Activated naive CD8-positive, alpha-beta T cell treated with anti-CD3 and anti-CD28 coated beads, Interleukin-2, amount 50 U/mL, for 16 hours (primary cell): ENCODE measurements around the gene BPIFB6.

ENCODE experiments used
- DNase-seq: peaks from one replicate; pipeline ENCODE4 v3.0.0-alpha.2; 2020; ENCODE audit warnings: low read depth, low spot score

Gene BPIFB6

DNA sequence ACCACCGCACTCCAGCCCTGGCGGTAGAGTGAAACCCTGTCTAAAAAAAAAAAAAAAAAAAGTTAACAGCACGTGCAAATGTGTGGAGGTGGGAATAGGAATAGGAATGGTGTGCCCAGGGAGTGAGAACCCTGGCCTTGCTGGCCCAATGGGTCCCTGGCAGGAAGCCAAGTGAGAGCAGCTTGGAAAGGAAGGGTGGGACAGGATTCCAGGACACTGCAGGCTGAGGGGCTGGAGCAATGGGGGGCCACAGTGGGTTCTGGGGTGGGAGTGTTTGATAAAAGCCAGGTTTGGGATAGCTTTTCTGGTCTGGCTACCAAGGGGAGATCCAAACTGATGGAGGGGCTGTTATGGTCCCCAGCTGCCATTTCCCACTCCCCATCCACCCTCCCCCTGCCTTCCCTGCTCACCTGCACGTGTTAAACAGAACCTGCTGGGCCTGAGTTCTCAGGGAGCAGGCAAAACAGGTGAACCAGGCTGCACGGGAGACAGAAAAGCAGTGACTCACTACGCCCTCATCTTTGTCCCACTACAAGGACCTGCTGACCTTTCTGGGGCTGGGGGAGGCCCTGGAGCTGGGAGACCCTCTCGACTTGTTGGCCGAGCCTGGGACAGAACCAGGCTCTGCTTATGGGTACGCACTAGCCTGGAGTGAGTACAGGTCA, 30.5 kb upstream of the BPIFB6 start:
- DNase-seq, result no peak

DNA sequence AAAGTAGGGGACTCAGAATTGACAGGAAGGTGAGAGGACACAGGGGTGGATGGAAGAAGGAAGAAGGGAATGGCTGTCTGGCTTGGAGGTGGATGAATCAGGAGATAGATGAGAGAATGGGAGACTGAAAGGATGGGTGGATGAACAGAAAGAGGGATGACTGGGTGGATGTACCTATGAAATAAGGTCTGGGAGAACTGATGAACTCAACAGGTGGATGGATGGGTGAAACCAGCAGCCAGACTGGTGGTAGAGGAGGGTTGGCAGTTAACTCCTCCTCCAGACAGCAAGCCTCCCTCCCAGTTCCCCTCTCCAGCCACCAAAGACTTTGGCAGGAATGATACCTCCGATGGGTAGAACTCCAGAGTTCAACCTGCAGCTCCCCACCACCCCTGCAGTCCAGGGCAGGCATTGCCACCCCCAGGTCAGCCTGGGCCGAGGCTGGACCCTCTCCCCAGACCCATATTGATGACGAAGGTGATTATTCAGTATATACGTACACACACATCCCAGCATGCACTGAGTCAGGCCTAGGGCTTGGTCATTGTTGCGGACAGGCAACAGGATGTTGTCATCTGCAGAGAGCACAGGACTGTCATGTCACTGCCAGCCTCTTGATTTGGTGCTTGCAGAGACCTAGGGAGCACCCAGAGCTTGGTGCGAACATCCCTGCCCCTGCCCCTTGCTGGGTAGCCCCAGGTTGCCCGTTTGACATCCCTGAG, 29.2 kb upstream of the BPIFB6 start:
- DNase-seq, result no peak

DNA sequence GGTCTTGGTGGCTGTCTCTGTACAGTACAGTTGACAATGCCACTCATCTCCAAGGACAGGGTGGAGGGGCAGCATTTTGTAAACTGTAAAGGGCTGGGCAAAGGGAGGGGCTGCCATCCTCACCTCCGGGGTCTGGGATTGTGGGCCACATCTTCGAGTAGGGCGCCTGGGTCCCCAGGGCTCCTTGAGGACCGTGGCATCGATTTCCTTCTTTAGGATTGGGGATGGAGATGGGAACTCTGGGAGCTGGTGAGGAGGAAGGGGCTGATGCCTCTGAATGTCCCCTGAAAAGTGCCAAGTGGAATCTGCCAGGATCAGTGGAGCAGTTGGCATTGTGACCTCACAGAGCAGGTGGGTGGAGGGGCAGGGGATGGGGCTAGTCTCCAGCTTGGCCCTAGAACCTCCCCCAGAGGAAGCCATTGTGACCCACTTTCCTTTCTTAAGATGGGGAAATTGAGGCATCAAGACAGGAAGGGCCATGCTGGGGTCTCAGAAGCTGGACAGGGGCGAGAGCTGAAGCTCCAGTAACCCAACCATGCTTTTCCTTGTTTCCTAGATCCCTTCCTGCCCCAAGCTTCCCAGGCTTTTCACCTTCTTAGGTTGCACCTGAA, 27.2 kb upstream of the BPIFB6 start, which contains the start of gene SUN5:
TSS of gene SUN5 (minus strand) at position 293 of the 611 bp plus-strand sequence. CDS start at position 200, 93 bp downstream.
- no peak for DNase-seq

DNA sequence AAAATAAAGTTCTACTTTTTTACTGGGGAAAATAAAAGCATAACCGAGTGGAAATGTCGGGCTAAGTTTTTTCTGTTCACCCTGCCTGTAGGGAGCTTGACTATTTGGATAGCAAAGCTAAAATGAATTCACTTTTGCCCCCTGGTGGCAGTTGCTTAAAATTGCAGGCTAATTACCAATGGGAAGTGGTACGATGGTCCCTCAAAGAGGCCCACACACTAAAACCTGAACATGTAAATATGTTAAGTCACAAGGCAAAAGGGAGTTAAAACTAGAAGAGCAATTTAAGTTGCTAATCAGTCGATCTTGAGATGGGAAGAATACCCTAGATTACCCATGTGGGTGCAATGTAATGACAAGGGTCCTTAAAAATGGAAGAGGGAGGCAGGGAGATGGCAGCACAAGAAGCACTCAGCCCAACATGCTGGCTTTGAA, 26.3 kb upstream of the BPIFB6 start:
- DNase-seq, result no peak

DNA sequence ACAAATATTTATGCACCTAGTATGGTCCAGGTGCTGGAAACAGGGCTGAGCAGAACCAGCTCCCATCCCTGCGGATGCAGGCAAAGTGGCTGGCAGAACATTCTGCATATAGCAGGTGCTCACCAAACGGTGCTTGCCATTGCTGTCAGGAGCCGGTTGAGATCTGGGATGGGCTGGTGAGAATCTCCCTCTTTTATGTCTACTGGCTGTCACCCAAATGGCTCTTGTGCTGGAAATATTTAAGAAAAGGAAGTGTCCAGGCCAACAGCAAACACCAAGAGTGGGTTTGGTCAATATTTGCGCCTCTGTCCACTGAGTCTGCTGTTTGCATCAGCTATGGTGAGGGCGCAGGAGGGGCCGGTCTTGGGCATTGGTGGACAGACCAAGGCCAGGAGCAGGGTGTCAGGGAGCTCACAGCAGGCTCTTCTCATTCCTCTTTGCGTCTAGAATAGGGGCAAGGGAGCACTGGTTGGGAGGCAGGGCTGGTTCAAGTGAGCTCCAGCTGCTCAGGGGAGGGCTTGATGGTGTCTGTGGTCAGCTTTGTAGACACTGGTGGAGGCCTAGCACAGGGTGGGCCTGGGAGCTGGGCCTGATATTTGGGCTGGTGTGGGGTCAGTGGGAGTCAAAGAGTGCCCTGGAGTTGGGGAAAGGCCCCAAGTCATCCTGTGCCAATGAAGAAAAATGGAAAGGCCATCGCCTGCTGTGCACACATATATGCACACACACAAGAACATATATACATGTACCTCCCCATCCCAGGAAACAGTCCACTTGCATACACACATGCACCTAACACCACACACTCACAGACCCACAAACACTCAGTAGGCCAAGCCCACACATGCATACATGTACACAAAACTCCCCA, 25.3 kb upstream of the BPIFB6 start:
- DNase-seq, result no peak

DNA sequence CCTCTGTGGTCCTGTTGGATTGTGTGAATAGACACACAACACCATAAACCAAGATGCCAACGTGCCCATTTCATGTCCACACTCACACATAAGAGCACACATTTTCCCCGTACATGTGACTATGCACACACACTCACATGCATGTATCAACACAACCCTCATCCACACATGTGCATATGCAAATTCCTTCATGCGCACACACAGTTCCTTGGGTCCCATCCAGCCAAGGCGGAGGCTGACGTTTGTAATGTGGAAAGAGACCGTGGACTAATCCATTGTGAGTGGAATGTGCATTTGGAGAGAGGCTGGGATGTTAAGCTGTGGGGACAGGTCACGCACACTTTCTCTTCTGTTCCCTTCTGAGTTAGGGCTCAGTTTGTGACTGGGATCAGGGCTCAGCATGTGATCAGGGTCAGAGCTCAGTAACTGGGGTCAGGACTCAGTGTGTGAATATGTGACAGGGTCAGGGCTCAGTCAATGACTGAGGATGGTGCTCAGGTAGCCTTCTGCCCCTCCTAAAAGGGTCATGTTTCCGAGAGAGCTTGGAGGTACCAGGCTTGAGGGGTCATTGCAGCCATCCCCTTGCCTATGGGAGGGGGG, 24.6 kb upstream of the BPIFB6 start:
- no peak for DNase-seq

DNA sequence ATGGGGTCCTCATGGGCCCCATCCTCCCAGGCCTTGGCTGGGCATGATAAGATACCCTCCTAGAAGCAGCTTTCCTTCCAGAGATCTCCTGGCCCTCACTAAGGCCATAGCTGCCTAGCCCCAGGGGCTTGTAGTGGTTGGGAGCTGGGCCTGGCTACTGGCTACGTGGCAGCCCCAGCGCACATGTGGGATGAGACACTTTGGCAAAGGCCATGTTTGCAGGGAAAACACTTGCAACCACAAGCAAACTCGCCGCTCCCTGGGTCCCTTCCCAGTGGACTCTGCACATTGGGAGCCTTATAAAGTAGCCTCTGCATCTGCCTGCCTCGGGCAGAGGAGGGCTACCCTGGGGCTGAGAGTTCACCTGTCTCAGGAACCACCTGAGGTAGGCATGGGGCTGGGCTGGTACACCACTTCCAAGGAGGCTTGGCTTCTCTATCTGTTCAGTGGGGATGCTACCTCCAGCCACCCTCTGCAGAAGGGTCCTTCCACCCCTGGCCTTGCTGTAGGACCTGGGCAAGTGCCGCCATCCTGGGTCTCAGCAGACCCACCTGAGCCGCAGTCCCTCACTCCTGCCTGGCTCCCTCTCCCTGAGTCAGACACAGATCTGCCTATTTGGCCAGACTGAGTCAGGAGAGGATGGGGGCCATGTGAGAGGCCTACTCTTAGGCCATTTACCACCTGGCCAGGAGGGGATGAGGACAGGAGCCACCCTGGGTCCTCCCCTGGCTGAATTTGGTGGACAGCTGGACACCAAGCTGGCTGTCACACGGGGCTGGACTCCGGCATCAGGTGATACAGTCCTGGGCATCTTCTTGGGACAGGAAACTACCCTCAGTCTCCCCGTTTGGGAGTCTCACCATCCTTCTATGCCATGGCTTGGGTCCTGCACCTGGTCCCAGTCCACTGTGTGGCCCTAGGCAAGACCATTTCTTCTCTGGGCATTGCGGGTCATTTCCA, 23.8 kb upstream of the BPIFB6 start, which contains the start of gene BPIFB2:
TSS of gene BPIFB2 (plus strand) at position 329 of the 960 bp plus-strand sequence. CDS start 871 bp downstream, outside the sequence.
- no peak for DNase-seq

DNA sequence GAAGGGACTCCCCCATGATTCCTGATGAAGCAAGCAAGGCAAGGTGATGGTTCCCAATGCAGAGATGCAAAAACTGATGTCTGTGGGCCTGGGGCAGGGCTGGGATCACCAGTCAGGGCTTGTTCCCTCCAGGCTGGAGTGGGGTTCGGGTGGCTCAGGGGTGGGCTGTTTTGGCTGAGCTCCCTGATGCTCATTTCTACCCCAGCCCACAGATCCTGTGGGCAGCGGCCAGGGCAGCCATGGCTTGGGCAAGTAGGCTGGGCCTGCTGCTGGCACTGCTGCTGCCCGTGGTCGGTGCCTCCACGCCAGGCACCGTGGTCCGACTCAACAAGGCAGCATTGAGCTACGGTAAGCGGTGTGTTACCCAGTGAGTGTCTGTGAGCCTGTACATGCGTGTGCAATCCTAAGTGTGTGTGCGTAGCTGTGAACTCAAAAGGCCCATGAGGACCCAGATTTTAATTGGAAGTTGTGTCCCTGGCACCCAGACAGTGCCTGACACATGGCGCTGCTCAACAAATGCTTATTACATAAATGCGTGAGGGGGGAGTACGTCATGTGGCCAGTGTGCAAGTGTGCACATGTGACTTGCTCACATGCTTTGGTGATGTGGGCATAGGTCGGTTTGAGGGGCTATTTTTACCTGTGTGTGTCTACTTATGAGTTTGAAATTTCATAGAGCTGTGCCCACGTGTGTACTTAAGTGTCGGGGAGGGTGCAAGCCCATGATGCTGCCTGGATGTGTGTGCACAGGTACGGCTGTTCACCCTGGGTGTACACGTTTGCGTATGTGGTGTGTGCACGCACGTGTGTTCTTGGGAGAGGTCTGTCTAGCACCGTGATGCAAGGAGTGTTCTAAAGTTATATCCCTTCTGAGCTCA, 22.9 kb upstream of the BPIFB6 start:
- DNase-seq, result no peak

DNA sequence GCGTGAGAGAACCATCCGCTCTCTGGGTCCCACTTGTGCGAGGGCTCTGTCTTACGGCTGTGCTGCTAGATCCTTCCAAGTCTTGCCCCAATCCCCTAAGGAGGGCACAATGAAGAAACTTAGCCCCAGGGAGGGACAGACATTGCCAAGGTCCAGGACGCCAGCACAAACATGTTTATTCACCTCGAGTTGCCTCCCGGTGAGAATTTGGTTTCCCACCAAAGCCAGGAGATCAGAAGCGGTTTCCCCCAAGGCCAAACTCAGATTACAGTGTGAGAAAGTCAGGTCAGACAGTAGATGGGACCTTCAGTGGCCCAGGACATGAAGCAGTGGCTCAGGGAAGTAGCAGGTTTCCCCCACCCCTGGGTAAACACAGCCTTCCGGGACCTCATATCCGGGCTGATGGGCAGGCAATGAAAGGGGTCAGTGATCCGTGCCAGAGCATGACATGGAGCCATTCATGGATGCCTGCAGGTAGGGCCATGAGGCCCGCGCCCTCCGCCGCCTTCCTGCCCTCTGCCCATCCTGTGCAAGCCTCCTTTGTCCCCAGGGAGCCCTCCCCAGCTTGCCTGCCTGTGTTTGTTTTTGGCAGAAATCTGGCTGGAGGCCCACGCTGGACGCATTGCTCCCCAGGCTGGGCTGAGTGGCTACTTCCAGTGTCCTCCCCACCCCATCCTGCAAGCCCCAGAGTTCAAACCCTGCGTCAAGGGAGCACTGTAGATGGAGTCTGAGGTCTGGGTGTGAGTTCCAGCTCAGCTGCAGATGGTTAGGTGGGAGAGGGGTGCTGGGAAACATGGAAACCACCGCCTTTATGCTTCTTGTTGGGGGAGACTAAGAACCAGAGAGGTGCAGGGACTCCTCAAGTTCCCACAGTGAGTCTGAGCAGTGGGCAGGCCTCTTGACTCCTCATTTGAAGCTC, 22.0 kb upstream of the BPIFB6 start:
- no peak for DNase-seq

DNA sequence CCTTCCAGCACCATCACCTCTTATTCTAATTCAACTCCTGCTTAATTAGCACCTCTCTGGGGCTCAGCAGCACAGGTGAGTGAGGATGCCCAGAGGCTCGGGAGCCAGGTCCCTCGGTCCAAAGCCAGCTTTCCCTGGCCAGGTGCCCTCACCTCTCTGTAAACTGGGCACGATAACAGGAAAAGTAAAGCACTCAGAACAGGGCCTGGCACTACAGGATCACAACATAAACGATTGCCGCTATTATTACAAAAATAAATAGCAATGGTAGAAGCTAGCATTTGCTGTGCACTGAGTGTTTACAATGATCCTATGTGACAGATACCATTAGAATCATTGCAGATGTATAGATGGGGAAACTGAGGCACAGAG, 21.3 kb upstream of the BPIFB6 start:
- no peak for DNase-seq

DNA sequence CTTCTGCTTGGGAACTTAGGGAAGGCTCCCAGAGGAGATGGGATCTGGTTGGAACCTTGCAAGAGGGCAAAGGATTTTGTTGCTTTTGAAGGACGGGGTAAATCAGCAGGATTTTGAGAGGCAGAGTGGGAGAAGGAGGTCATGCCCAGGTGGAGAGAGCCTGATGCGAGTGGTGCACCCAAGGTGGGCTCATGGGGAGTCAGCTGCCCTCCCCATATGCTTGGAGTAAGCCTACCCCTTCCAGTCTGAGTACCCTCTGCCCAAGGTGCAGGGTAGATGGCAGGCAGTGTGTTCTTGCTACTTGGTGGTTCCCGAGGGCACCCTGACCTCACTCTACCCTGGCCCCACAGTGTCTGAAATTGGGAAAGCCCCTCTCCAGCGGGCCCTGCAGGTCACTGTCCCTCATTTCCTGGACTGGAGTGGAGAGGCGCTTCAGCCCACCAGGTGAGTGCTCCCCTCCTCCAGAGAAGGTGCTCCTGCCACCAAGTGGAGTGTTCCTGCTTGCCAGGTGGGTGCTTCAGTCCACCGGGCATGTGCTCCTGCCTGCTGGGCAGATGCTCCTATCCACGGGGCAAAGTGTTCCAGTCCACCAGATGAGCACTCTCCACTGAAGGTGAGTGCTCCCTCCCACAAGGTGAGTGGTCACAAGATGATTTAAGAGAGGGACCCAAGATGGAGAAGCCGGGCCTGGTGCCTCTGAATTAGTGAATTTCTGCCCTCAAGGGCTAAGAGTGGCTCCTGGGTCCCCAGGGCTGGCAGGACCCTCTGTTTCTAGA, 20.6 kb upstream of the BPIFB6 start:
- DNase-seq, result no peak

DNA sequence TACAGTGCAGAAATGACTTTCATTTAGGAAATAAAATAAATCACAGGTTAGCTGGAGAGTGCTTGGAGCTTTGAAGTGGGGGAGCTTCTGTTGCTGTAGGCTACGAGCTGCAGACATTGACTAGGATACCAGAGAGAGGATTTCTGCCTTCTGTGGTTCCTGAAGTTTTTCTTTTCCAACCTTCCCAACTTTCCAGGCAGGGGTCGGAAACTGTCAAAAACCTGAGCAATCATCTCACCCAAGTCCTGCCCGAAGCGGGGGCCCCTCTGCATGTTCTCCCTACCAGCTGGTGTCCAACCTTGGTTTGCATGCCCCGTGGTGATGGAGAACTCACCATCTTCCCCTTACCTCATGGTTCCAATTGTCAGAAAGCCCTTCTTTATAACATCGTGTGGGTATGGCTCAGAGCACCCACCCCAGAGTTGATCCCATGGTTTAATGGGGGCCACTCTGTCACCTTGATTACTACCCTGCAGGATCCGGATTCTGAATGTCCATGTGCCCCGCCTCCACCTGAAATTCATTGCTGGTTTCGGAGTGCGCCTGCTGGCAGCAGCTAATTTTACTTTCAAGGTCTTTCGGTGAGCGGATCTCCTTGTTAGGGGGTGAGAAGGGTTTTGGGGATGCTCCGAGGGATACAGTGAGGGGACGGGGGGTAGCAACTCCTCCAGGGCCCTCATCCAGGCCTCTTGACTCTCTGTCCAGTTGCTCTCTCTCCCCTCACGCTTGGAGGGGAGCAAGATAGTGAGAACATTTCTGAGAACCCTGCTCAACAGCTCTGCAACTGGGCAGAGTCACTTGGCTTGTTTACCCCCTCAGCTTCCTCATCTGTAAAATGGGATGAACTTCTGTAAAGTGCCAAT, 18.9 kb upstream of the BPIFB6 start:
- DNase-seq, result no peak

DNA sequence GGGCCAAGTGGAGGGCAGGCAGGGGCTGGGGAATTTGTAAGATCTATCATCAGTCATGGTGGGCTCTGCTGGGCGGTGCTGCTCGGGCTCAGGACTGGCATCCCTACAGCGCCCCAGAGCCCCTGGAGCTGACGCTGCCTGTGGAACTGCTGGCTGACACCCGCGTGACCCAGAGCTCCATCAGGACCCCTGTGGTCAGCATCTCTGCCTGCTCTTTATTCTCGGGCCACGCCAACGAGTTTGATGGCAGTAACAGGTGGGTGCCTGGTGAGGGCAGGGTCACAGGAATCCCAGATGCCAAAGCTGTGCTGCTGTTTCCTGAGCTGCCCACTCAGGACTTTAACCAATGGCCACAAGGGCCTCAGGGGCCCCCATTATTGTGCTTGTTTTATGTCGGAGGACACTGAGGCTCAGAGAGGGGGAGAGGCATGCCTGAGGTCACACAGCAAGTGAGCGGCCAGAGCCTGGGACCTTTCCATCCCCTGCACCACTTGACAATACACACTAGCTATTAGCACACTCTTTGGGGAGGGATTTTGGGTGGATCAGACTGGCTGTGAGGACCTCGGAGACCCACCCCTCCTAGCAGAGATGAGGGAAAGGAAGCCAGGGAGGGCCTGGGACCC, 17.6 kb upstream of the BPIFB6 start:
- DNase-seq, result no peak

DNA sequence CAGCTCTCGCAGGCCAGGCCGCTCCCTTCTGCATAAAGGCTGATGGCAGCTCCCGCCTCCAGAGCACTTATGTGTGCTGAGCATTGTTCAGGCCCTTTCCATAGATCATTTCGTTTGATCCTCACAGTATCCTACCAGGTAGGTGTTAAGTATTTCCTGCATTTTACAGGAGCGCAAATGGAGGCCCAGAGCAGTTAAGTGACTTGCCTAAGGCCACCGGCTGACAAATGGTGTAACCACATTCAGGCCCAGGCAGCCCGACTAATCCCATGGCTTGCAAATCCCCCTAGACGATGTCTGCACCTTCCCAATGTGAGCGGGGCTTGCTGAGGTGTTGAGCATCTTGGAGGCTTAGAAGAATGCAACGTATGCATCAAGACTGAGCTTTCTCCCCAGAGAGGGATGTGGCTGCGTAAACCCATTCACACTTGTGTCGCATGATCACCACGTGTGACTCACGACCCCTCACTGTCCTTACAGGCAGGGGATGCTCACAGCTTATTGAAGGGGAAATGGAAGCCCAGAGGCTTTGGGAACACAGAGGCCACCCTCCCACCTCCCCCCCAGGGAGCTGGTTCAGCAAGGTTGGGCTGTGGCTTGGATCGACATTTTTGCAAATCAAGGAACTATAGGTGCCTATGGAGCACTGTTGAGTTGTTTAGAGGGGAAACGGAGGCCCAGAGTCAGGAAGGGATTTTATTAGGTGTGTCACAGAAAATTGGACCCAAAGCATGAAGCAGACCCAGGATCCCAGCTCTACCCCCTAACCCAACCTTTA, 16.9 kb upstream of the BPIFB6 start:
- DNase-seq, result no peak

DNA sequence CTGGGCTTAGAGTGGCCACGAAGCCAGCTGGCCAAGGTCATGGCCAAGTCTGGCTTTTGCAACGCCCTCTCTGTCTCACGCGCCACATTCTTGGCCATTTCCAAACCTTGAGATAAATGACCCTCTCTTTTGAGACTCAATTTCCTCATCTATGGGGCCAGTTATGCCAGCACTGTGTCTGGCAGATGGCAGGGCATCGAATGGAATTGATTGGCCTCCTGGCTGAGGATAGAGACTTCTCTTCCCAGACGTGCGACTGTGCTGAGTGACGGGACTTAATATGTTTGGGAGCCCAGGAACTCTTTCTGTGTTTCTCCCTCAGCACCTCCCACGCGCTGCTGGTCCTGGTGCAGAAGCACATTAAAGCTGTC, 16.3 kb upstream of the BPIFB6 start:
- DNase-seq, result no peak
